ENCODE data around the gene RASGEF1C. TPM values are rescaled to one million over a fixed set of nuclear protein-coding genes. Genes with fewer than 3 reads are reported as not detected.

The RASGEF1C gene
- total and polyA plus RNA-seq, 9 donors, result 2.3 to 5.3 (median 3.5) TPM

- H3K36me3 ChIP-seq (ENCODE audit: control insufficient read depth, insufficient read depth, low read length), result no peaks in the 10 kb centered on the region
- no peak overlapping the region for H3K27ac ChIP-seq (ENCODE audit: low read length)
- H3K4me1 ChIP-seq (ENCODE audit: control insufficient read depth, insufficient read depth, low read length), result peaks cover under 1% of the 10 kb centered on the region
- no peak for DNase-seq
- H3K9me3 ChIP-seq (replicated peaks; ENCODE audit: control insufficient read depth, low read depth, low read length), result no peaks in the 10 kb centered on the region
- no peaks in the 10 kb centered on the region for H3K27me3 ChIP-seq (ENCODE audit: control insufficient read depth, insufficient read depth, low read length)
- H3K4me3 ChIP-seq (ENCODE audit: low read length), result no peak overlapping the region
- 85% methylated on average over 5 of the region's 6 CpGs for WGBS (ENCODE audit: insufficient coverage)
Measured at GRCh38 chr5:180054226-180054625, 154.8 kb downstream of the RASGEF1C start.

- DNase-seq, result no peak
- H3K9me3 ChIP-seq (replicated peaks; ENCODE audit: control insufficient read depth, low read depth, low read length), result no peaks in the 10 kb centered on the region
- H3K4me1 ChIP-seq (ENCODE audit: control insufficient read depth, insufficient read depth, low read length), result peaks cover 8% of the 10 kb centered on the region
- H3K27me3 ChIP-seq (ENCODE audit: control insufficient read depth, insufficient read depth, low read length), result no peaks in the 10 kb centered on the region
- no peaks in the 10 kb centered on the region for H3K36me3 ChIP-seq (ENCODE audit: control insufficient read depth, insufficient read depth, low read length)
- H3K4me3 ChIP-seq (ENCODE audit: low read length), result no peak overlapping the region
- WGBS (ENCODE audit: insufficient coverage), result 92% methylated on average over 2 of the region's 8 CpGs
- H3K27ac ChIP-seq (ENCODE audit: low read length), result no peak overlapping the region
Measured at GRCh38 chr5:180053061-180053602, 155.9 kb downstream of the RASGEF1C start.

GRCh38 chr5:180052211-180052818 lies 156.7 kb downstream of the RASGEF1C start:
- Histone ChIP-seq H3K27me3 (ENCODE audit: control insufficient read depth, insufficient read depth, low read length) (no peaks in the 10 kb centered on the region), H3K4me1 (ENCODE audit: control insufficient read depth, insufficient read depth, low read length) (peaks cover 8% of the 10 kb centered on the region), H3K27ac (ENCODE audit: low read length) (no peak overlapping the region), H3K9me3 (replicated peaks; ENCODE audit: control insufficient read depth, low read depth, low read length) (no peaks in the 10 kb centered on the region), H3K4me3 (ENCODE audit: low read length) (no peak overlapping the region), H3K36me3 (ENCODE audit: control insufficient read depth, insufficient read depth, low read length) (no peaks in the 10 kb centered on the region)
- DNase-seq, result no peak
- WGBS (ENCODE audit: insufficient coverage), result 50% methylated on average over 1 of the region's 5 CpGs

Other genes starting within 250 kb of the RASGEF1C start
- gene RNF130, start 137.5 kb downstream of the RASGEF1C start, total RNA-seq, result 37.0 TPM
- gene RNF130, start 137.5 kb downstream of the RASGEF1C start, polyA plus RNA-seq (ENCODE audit: insufficient read depth in 1 of 8, insufficient read length in 8 of 8, low replicate concordance in 1 of 8), result 10 to 100 TPM; 34.4 to 45.3 (median 37.3) TPM
- gene MAPK9, start 82.9 kb upstream of the RASGEF1C start, total RNA-seq, result 21.1 TPM
- gene MAPK9, start 82.9 kb upstream of the RASGEF1C start, polyA plus RNA-seq (ENCODE audit: insufficient read depth in 1 of 8, insufficient read length in 8 of 8, low replicate concordance in 1 of 8), result 10 to 100 TPM; 23.6 to 32.1 (median 29.7) TPM
- 11.3 TPM for gene GFPT2, start 144.1 kb upstream of the RASGEF1C start, total RNA-seq
- 10 to 100 TPM in 4 of 8 donors, 1 to 10 TPM in 4; 7.0 to 12.2 (median 9.6) TPM for gene GFPT2, start 144.1 kb upstream of the RASGEF1C start, polyA plus RNA-seq (ENCODE audit: insufficient read depth in 1 of 8, insufficient read length in 8 of 8, low replicate concordance in 1 of 8)